Effector CD4-positive, alpha-beta T cell (primary cell): ENCODE measurements around the gene ABTB2.

Source experiments
- DNase-seq: peaks from one replicate; pipeline ENCODE4 v3.0.0-alpha.2; 2020

ABTB2 gene

GRCh38 chr11:34280945-34281872 lies 76.6 kb downstream of the ABTB2 start:
- DNase-seq: no peak

DNA sequence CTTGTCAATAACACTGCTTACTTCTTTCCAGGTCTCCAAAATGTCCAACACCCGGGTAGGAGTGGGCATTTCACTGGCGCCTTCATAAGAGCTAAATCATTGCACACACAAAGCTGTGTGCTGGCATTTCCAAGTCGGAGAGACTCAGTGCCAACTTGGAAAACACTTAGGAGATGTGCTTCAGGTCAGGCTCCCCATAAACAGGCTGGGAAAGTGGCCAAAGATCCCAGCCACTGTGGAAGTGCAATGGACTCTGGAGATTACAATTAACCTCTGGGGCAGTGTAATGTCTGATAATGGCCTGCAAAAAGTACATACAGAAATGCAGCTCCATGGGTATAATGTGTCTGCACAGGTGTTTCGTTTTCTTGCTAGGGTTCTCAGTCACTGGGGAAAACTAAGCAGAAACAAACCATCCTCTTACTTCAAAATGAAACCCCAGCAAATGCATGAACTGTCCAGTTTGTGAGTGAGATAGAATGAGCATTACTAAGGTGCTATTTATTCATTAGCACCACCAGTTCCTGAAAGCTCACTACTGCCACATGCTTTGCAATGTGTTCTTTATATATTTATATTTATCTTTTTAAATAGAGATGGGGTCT lies 79.0 kb downstream of the ABTB2 start:
- DNase-seq: no peak

GRCh38 chr11:34278175-34278574 lies 79.6 kb downstream of the ABTB2 start:
- no peak for DNase-seq

DNA sequence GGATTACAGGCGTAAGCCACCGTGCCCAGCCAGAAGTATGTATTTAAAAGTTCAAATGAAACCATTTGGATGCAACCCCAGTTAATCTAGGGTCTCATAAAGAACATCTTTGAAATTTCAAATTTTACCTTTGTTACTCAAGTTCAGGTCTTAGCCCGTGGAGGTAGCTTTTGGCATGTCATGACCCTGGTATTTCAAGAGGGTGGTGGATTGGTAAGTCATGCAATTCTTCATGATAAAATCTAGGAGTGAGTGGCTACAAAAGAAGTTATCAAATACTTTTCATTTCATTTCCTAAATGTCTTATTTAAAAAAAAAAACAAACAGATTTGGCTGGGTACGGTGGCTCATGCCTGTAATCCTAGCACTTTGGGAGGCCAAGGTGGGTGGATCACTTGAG lies 80.6 kb downstream of the ABTB2 start:
- no peak for DNase-seq

DNA sequence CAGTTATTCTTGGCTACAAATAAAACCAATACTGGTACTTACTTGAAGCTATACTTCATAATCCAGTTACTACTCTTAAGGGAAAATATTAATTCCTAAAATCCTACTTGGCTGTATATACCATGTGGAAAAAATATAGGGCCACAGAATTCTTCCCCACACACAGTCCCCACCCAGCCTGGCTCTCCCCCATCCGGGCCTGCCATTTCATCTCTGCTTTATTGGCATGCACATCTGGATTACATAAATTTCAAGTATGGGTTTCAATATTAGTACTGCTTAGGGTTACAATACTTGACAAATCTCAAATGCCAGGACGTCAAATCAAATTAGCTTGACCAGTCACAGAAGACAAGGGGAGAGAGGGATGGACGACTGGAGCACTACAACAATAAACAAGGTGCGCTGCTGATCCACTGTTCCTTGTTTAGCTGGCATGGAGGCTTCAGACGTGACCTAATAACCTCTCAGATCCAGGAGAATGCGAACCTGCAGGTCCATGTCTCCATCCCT lies 81.4 kb downstream of the ABTB2 start:
- no peak for DNase-seq

DNA sequence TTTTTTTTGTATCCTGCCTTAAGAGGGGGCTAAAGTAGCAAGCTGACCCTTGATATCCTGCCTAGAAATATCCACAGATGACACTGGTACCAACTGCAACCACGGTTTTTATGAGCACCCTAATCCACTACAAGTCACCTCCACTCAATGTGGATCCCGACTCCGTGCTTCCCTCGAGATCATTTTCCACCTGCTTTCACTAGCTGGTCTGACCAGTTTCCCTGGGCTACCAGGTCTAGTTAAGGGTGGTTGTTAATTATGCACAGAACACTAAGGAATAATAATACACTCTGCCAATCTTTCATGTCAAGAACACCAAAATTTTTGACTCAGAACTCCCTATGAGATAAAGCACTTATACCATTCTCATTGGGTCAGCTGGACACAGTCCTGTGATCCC lies 82.3 kb downstream of the ABTB2 start:
- DNase-seq: no peak

DNA sequence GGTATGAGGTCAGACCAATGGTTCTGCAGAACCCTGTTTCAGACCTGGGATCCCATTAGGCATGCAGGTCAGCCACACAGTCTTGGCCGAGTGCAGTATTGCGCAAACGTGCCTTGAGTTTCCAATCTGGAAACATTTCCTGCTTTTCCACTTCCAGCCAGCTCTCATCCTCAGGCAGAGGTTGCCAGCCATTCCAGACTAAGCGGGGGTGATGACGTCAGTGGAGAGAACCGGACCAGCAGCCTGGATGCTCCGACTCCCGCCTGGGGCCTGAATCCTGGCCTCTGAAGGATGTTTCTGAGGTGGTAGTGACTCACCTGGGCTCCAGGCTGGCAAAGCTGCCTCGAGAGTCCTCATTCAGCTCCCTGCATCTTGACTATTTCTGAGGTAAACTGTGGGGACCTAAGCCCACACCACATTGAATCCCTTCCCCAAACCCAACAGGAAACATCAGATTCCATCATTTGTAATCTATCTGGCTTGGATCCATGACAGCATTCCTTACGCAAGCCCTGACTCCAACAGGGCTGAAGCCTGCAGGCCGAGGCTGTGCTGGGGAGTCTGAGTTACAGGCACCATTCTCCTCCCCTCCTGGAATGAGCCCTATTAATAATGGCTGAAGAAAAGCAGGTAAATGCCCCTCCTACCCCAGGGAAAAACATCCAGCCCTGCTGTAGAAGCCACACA lies 83.0 kb downstream of the ABTB2 start:
- no peak for DNase-seq

DNA sequence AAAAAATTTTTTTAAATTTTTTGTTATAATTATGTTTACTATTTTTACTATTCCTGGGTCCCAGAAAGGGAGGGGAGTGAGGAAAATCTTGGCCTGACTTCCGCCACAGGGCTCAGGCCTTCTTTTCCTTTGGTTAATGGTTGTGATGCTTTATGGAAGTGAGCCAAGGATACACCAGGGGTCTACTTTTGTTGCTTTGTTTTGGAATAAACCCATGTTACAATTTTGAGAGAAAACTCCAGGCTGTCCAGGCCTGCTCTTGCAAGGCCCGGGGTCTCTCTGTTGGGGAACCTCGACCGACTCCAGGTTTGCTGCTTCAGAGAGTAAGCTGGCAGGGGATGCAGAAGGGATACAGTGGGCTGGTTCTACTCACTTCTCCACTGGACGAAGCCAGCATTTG lies 84.7 kb downstream of the ABTB2 start:
- no peak for DNase-seq

GRCh38 chr11:34271727-34272126 lies 86.1 kb downstream of the ABTB2 start:
- no peak for DNase-seq

DNA sequence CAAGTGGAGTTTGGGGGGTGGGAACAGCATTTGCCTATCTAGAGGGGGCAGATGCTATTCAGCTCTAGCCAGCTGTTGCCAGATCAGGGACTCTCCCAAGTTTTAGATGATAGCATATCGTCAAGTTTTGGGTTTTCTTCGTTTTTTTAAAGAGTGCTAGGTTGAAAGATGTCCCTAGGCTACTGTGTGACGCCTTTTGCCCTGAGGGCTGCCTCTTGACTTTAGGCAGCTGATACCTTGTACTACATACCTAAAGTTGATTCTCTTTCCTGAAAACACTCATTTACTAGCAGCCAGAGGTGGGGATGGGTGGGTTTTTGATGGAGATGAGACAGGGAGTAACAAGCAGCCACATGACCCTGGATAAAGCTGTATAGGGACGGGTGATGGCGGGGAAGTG lies 87.1 kb downstream of the ABTB2 start:
- DNase-seq: no peak

DNA sequence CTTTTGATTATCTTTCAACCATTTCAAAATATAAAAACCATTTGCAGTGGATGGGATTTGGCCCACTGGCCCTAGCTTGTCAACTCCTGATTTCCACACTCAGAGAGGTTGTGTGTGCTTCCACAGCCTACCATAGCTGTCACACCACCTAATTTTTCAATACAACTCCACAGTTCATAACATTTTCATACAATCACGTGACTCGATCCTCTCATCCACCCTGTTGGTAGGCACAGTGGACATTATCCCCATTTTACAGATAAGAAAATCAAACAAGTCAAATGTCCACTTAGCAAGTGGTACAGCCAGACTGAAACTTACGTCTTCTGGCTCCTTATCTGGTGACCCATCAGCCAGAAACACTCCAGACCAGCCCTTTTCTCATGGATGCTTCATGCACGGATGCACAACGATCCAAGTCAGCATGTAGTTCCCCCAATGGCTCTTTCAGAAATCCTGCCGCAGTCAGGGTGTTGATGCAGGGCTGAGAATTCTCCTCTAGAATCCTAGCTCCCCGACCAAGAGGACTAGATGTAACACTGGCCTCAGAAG lies 88.0 kb downstream of the ABTB2 start:
- DNase-seq: no peak

- DNase-seq: no peak
These were observed 88.8 kb downstream of the ABTB2 start for GRCh38 chr11:34268906-34269430.

DNA sequence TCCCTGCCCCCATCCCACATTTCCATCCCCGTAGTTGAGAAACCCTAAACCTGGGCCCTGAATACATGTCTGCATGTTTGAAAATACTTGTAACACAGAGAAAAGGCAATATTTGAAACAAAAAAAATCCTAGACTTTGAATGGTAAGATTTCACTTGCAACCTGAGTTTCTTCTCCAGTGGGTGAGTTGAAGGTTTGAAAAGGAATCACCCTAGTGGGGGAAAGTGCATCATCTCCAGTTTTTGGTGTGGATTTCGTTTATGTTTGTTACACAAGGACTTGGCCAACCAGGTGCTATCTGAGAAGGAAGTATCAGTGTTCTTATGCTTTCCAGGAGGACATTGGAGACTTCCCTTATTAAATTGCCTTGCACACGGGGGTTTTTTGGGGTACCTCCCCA lies 90.4 kb downstream of the ABTB2 start:
- DNase-seq: no peak

DNA sequence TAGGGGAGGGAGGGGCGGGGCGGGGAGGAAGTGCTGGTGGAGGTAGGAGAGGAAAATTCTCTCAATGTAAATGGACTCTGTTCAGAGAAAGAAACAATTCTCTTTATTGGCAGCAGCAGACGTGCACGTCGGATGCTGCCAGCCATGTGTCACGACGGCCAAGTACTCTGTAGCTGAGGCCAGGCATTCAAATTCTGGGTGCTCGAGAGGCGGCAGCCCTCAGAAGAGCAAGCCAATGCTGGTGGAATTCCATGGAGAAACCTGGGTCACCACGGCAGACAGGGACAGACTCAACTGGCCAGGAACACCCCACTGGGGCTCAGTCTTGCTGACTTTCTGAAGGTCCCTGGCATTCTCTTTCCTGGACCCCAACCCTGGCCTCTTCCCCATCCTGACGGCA lies 90.8 kb downstream of the ABTB2 start:
- DNase-seq: no peak

- no peak for DNase-seq
These were observed 91.5 kb downstream of the ABTB2 start for GRCh38 chr11:34266090-34266912.

DNA sequence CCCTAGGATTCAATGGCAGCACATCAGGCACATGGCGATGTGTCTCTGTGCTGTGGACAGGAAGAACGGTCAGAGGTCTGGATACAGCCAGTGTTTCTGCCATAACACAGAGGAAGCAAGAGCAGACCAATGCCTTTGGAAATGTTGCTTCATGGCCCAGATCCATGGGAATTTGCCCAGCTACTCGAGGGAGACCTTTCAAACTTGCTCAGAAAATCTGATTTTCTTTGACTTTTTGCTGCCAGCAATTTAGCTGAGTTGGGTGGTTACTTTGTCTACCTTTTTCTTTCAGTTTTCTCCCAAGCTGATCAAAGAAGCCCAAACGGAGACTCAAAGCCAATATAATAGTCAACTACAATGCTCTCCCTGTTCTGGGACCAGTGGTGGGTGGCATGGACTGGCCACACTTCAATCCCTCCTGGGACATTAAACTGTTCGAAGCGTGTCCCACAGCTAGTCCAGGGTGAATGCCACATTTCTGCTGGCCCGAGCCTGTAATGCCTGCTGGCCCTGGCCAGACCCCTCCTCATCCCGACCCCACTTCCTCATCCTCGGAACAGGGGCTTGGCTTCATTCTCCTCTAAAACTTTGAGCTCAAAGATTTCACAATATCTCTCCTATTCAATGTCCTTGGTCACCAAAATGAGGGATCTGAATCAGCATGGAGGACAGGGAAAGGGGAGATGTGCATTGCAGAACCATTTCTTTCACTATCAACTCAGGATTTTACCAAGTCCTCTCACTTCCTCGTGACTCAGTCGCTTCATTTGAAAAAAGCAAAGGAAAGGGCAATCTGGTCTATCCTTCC lies 93.3 kb downstream of the ABTB2 start:
- DNase-seq: no peak

DNA sequence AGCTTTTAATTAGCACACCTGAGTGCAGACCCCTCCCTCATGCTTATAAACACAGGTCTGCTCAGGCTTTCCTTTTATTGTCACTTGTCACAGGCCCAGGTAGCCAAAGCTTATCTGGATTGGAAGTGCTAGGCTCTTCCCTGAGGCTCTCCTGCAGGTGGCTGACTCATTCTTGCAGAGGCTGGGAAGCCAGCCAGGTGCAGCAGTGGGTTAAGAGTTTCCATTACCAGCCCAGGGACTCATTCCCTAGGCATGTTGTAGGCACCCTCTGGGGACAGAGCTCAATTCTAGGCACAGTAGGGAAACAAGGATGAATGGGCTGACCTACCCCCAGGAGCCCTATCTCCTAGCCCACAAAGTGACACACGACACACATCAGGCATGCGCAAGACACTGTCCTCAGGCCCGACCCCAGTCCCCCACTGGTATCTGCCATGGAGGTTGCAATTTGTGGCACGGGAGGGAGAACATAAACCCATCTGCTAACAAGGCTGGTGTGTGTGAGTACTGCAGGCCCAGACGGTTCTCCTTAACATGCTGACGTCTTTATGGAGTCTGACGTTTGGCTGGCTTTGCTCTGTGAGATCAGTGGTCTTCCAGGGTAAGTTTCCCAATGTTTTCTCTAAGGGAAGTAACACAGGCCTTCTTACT lies 94.2 kb downstream of the ABTB2 start:
- no peak for DNase-seq

- no peak for DNase-seq
These were observed 95.2 kb downstream of the ABTB2 start for GRCh38 chr11:34262531-34263081.

- no peak for DNase-seq
These were observed 96.0 kb downstream of the ABTB2 start for GRCh38 chr11:34261820-34262219.

- DNase-seq: no peak
These were observed 96.7 kb downstream of the ABTB2 start for GRCh38 chr11:34261095-34261494.
